HG03039 (cell line): ENCODE results near the gene EFCAB11.

ENCODE experiments used
- ATAC-seq: cut with Tn5 transposase; IDR thresholded peaks from one replicate; pipeline ENCODE4 v1.9.1; 2021; ENCODE audit warnings: mild to moderate bottlenecking, moderate library complexity; ENCODE audit not compliant: unreplicated experiment

The EFCAB11 gene, protein sequence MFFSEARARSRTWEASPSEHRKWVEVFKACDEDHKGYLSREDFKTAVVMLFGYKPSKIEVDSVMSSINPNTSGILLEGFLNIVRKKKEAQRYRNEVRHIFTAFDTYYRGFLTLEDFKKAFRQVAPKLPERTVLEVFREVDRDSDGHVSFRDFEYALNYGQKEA

DNA sequence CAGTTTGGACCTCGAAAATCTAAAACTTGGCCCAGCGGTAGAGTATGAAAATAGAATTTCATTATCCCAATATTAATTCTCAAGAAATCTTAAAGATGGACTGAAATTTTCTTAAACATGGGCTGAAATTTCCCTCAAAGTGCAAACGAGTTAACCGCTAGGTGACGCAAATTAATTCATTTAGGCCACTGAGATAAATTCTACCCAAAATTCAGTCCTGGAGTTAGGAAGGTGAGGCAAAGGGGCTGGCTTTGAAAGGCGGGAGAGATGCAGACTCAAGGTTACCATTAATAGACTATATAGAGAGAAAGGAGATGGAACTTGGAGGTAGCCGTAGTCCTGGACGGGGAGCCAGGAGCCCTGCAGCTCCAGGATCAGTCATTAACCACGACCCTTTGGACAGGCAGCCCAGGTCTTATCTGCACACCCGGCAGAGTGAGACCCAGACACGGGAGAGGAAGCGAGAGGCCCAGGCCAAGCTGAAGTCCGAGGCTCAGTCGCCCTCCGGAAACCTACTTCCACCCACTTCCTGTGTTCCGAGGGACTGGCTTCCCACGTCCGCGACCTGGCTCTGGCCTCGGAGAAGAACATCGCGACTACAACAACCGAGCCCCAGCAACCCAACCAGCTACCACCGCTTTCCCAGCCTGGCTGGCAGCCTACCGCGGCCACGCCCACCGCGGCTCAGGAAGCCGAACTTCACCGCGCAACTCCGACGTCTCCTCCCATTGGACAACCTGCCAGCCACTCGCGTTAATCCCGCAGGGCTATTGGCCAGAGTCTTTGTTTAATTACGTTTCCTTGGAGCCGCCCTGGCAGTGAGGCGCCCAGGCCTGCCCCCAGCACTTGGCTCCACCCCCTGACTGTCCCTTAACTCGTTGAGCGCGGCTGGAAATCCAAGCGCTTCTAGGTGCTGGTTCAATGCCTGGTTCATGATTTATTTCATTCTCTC is at the start of gene EFCAB11:
Gene EFCAB11, minus strand, starts transcription at position 661 of the 952 bp plus-strand sequence. Its CDS starts 70 bp downstream, at position 591.
- ATAC-seq, result peak; percentile 83

DNA sequence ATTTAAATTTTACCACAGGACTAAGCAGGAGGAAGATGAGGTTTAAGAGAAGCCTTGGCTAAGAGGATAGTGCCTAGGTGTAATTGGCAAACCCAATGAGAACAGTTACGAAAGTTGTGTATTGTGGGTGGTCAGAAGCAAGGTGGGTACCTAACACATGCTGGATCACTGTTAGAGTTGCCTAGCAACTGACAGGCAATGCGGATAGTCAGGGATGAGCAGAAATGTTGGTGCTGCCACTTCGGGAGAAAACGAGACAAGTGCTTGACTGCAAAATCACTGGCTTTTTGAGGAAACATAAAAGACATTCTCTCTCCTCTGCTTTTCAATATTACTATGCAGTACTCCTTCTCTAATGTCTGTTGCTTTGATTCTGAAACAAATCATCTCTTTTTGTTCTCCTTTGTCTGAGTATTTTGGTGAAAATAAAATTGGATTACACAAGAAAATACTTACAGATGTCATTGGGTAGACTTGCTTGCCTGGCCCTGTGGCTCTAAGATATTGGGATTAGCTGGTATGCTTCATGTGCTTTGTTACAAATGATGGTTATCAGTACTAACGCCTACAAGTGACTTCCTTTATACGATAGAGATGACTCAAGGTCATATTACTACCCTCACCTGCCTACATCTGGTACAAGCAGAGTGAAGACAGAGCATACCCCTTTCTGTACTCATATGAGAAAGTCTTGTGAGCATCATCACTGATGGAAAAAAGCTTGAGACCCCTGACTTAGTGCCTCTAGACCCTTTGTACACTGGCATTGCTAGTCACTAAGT is 49.2 kb upstream of the EFCAB11 start:
- ATAC-seq, result no peak

DNA sequence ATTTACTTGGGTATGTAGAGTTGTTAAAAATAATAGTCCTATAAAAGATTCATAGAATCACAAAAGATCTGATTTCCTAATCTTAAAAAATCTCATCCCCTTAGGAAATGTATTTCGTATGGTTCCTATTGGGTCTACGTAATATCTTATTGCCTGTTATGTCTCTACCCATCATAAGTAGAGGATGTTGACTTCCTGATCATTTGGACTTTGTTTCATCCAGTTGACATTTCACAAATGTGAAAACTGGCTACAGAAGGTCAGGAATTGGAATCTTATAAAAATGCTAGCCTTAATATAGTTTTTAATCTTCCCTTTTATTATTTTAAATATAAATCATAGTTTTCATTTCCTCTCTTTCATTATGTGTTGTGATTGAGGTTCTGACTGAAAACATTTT is 46.4 kb upstream of the EFCAB11 start:
- no peak for ATAC-seq

DNA sequence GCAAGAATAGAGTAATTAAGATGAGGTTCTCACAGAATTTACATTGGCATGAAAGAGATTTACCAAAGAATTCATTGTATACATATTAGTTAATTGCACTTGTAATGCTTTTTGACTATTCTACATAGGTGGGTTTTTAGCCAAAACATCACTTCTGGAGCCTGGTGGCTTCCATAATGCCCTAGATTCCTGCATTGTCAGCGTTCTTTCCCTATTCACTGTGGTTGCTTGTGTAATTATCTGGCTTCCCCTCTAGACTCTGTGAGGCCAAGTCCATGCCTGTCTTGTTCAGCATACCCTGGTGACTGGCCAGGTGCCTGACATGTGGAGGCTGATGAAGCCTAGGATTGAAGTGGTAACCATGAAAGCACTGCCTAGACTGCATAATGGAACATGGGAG is 42.4 kb upstream of the EFCAB11 start:
- ATAC-seq, result no peak

DNA sequence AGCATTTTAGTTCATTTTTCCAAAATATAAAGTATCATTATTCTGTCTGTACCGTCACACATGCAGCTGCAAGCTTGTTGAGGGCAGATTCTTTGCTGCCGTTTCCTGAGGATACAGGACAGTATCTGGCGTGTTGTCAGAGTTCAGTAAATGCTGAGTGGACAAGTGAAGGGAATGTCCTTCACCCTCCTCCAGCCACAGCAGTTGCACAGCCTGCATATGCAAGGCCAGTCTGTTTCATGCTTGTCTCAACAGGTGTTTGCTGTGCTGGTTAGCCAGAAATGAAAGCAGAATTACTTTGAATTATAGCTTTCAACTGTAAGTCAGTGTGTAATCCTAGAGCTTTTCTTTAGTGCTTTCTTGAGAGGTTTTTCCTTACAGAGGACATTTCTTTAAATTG is 37.7 kb upstream of the EFCAB11 start:
- ATAC-seq, result no peak

DNA sequence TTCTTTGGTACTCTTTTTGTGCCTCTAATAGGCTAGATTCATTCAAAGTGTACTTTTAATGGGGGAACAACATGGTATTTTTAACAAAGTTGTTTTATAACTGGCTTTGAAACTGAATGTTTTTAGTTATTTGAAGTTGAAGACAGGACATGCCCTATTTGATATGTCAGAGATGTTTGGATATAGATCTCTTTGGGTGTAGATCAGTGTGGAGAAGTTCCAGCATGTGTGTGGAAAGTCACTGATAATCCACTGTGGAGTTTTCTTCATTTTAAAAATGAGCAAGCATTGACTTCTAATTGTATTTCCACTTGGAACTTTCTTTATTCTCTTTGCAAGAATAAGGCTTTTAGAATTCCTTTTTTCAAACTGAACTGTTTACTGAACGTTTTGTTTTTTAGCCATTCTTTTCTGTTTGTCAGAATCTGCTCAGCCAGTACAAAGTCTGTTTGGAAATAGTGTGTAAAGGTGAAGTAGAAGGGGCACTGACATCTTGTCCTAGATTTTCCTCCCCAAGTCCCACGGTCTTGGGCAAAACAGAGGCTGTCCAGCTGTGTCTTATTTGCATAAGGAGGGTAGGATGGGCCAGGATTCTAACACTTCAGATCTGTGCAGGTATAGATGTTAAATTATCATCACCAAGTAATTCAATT is 36.2 kb upstream of the EFCAB11 start:
- no peak for ATAC-seq

DNA sequence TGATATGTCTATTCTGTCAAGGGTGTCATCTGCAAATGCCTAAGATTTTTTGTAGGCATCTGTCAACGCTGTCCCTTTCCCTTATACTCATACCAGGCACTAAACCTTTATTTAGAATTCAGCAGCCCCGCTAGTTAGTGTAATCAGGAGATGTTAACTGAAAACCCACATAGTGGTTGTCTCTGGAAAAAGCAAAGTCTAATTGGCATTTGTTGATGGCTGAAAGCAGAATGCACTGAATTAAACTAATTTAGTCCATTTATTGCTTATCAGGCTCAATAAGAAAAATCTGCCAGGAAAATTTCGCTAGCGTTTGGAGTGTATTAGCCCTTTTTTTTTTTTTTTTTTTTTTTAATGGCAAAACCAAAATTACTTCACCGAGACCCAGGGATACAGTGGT is 35.7 kb upstream of the EFCAB11 start:
- ATAC-seq, result no peak

DNA sequence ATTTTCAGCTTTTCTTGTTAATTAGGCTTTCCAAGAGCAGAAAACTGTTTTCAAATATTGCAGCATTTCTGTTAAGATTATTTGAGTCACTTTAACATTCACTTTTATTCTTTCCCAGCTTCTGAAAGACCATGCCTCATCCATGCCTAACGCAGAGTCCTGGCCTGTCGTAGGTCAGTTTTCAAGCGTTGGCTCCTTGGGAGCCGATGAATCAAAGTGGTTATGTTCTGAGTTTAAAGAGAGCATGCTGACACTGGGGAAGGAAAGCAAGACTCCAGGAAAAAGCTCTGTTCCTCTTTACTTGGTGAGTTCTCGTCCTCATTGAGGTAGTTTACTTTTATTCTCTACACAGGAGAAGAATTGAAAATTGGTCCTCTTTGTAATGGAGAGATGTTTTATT is 34.3 kb upstream of the EFCAB11 start:
- no peak for ATAC-seq

DNA sequence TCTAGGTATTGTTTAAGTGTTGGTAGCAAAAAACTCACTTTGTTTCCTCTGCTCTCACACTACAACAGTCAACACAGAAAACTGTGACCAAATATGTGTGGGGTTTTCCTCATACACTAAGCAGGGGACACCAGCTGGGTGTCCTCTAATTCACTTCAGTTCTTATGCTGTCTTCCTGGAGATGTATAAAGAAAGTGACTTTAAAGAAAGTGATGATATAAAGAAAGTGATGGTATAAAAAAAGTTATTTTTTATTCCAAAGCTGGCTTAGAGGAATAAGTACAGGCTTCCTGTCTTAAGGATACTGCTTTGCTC is 32.6 kb upstream of the EFCAB11 start:
- no peak for ATAC-seq

DNA sequence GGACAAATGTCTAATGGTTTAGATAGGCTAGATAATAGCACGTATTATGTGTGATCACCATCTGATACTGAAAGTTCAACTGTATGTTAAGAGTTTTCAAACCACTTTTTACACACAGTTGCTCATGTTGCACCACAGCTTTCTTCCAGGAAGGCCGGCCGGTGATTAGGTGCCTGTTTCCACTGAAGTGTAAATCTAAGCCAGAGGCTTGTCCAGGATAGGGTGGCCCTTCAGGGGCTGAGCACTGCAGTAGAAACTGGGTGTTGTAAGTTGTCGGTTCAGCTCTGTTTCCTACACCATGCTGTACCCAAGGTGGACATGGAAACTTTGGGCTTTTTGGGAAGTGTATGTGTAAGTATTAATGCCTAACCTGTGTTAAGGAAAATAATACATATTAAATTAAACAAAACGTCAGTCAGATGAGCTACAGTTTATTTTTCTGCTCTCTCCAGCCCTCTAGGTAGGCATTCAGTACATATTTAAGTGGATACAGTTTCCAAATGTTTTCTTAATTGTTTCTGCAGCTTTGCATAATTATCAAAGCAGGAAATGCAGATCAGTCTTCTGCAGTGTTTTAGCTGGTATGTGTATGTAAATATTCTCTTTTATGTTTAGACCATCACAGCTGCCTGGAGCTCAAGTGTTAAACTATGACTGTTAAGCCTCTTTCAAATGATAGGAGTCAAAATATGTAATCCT is 32.1 kb upstream of the EFCAB11 start:
- ATAC-seq, result no peak

DNA sequence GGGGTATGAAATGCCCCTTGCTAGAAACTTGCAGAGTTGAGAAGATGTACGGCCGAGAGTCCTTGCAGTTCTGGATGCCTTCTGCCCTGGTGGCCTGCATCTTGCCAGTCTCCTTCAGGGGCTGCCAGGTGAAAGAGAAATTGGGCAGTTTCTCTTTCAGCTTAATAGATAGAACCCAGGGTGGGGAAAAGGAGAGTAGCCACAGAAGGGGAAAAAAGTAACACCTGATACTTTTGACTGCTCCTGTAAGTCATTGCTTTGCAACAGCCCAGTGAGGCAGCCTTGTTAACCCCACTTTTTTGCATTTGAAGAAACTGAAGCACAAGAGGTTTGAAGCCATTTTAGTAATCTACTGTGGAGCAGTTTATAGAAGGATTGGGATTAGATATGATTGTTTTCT is 28.8 kb upstream of the EFCAB11 start:
- ATAC-seq, result no peak

DNA sequence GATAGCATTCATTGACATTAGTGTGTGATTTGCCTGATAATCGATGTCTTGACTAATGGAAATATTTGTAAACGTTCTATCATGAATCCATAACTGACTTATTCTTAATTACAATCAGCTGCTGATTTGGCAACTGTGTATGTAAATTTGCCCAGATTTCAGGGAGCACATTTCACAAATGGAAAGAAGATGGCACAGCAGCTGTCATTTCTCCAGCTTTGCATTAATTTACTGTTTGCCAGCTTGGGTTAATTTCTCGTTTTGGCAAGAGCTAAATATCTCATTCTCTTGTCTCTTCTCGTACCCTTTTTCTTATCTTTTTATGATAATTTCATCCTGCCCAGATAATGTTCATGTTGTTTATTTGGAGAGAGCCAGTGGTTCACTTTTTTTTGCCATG is 24.1 kb upstream of the EFCAB11 start:
- no peak for ATAC-seq

DNA sequence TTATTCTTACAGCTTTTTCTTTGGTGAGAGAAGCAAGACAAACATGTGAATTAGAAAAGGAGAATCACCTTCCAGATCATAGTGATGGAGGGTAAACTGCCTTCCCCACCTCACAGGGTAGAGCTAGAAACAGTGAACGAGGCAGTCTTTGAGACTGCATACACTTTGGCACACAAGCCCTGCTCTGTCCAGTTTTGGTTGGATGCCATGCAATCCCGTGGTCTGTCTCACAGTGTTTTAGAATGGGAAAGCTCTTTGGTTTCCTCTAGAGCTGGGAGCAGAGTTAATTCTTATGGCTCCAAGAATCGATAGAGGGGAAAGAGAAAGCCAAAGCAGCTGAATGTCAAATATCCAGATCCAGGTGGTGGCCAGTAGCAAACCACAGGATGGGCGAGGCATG is 23.1 kb upstream of the EFCAB11 start:
- ATAC-seq, result no peak

DNA sequence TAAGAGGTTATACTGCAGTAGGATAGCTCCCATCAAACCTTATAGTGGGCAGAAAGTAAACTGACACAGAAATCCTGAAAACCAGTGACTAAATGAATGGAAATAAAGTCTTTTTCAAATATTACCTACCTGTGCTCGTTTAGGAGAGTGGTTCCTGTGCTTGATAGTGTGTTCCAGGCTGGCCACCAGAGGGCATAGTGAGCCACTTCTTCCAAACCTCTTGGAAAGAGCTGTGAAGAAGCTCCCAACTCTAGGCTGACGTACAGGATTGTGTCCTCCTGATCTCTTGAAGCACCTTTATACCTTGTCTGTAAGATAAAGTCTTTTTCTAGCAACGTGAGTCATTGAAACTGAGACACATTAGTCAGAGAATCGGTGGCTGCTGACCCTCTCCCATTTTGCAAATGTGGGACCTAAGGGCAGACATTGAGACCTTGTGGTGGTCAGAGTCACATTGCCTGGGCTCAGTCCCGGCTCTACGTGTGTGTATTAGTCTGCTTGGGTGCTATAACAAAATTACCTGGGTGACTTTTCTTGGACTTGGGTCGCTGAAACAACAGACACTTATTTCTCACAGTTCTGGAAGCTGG is 18.8 kb upstream of the EFCAB11 start:
- ATAC-seq, result peak; percentile 62

DNA sequence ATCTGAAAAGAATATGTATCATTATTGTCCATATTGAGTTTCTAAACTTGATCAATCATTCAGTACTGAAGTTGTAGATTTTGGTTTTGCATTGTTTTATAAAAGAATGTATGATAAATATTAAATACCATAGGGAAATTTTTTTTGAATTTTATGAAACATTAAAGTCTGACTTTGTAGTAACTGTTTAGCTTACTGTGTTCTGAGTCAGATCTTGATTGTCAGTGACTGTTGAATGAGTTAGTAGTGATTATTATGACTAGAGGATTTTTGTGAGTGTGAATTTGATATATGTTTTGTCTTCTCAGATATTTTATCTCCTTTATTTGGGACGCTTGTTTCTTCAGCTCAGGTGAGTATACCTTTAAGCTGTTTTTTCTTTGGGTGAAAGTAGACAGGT is 11.3 kb upstream of the EFCAB11 start:
- ATAC-seq, result no peak

DNA sequence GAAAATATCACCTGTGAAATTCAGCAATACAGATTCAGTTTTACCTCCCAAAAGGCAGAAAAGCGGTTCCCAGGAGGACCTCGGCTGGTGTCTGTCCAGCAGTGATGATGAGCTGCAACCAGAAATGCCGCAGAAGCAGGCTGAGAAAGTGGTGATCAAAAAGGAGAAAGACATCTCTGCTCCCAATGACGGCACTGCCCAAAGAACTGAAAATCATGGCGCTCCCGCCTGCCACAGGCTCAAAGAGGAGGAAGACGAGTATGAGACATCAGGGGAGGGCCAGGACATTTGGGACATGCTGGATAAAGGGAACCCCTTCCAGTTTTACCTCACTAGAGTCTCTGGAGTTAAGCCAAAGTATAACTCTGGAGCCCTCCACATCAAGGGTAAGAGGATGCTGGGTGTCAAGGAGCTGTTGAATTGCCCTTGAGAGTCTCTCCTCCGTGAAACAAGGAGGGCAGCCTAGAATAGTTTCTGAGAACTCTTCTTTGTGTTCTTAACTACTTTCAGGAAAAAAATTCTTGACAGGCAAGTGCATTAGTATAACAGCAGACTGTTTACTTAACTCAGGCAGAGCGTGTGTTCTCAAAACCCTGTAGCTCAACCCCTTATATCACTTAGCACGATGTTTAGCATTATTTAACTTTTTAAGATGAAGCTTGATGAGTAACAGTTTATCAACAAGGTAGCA is 8.9 kb upstream of the EFCAB11 start:
- no peak for ATAC-seq

DNA sequence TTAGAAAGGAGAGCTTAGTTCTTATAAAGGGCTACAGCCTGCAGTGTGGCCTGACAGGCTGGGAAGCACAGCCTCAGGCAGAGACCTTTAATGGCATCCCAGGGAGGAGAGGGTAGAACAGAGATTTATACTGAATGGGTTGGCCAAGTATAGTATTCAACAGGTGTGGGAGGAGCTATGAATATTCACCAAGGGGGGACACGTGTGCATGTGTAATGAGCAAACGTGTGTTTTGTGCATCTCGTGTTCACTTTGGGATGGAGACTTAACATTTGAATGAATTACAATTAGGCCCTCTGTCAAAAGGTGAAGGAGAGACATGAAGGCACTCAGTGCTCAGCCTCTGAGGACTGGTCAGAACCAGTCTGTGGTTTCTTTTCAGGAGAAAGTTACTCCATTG is 6.4 kb upstream of the EFCAB11 start:
- ATAC-seq, result no peak

DNA sequence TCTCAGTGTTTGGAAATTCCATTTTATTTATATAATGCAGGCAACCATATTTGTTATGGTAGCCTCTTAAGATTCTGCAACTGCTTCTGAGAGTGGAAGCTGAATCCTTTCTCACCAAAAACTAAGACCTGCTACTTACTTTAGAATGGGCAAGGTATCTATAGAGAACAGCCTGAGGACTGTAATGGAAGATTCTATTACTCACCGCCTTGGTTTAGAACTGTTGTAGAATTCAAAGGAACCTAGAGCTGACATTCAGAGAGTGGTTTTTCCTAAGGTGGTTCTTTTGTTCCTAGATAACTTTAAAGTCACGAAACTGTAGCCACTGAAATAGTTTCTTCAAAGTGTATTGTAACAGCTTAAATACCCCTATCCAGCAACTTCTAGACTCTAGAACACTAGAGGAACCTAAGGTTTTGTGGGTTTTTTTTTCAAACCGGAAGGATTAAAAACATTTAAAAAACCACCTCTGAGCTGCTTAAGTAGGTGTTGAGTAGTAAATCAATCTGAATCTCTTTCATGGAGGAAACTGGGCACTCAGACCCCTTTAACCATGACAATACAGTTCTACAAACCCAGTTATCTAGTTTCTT is 5.4 kb upstream of the EFCAB11 start:
- ATAC-seq, result no peak

DNA sequence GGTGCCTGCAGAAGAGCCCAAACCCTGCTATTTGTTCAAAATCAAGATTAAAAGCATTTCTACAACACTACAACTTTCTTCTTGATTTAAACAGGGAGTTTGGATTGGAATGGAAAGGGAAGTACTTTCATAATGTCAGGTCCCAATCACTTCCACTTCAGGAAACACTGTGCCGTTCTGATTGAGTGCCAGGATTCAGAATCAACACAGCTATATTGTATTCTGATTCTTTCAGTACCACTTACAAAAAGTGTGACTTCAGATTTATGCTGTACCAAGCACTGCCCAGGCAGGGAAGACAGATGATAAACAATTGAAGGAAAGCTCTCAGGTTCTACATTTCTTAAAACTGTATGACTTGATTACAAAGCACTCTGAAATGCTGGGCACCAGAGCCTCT is 4.4 kb upstream of the EFCAB11 start:
- ATAC-seq, result no peak
